ENCODE data around the gene F13A1.

DNA sequence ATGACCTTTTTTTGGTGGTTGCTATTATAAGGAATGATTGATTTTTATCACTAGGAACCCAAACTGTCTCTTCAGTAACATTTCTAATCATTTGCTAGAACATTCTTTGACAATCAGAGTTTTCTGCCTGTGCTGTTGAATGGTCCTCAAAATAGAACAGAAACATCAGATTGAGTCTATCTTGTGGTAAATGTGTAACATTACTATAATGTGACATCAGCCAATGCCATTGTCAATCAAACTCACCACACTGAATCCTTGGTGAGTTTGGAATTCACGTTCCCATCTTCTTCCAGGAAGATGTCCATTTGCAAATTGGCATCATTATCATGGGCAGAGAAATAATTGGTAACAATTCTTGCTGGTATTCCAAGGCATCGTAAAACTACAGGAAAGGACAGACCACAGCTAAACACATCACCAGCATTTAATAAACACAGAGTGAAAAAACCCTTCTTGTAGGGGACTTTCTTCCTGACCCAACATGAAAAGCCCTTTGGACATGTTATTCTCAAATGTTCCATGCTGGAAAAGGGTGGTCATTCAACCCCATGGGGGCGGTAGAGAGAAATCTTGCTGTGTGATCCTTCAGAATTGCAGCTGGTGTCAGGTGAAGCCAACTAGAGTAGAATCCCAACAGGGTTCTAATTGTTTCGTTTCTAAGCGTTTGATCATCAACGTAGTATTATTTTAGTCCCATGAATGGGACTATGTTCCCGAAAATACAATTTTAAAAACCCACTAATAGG lies 98.5 kb downstream of the F13A1 start:
- TF ChIP-seq POLR2A (IDR thresholded peaks at IDR 0.05; ENCODE audit: low read length) (no peak), RAD21 (conservative IDR thresholded peaks at IDR 0.05 in 1 of 2, IDR thresholded peaks at IDR 0.05 in 1 of 2) (no peak; a peak in 1 of 5 replicates), MYC (IDR thresholded peaks at IDR 0.05; ENCODE audit: borderline replicate concordance, low read length) (no peak), RCOR1 (IDR thresholded peaks at IDR 0.05; ENCODE audit: low read depth, low read length) (no peak), HOXA7 (CRISPR knock-in tag; IDR thresholded peaks at IDR 0.05) (no peak), CEBPB (IDR thresholded peaks at IDR 0.05) (no peak), CBX2 (IDR thresholded peaks at IDR 0.05; ENCODE audit: borderline replicate concordance, low read depth) (no peak), SREBF2 (IDR thresholded peaks at IDR 0.05) (no peak), EP300 (IDR thresholded peaks at IDR 0.05) (no peak), RFX5 (IDR thresholded peaks at IDR 0.05) (no peak)
- TF ChIP-seq, protein P1, sequence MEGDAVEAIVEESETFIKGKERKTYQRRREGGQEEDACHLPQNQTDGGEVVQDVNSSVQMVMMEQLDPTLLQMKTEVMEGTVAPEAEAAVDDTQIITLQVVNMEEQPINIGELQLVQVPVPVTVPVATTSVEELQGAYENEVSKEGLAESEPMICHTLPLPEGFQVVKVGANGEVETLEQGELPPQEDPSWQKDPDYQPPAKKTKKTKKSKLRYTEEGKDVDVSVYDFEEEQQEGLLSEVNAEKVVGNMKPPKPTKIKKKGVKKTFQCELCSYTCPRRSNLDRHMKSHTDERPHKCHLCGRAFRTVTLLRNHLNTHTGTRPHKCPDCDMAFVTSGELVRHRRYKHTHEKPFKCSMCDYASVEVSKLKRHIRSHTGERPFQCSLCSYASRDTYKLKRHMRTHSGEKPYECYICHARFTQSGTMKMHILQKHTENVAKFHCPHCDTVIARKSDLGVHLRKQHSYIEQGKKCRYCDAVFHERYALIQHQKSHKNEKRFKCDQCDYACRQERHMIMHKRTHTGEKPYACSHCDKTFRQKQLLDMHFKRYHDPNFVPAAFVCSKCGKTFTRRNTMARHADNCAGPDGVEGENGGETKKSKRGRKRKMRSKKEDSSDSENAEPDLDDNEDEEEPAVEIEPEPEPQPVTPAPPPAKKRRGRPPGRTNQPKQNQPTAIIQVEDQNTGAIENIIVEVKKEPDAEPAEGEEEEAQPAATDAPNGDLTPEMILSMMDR (IDR thresholded peaks at IDR 0.05) = no peak
- TF ChIP-seq, protein P2, sequence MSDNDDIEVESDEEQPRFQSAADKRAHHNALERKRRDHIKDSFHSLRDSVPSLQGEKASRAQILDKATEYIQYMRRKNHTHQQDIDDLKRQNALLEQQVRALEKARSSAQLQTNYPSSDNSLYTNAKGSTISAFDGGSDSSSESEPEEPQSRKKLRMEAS (IDR thresholded peaks at IDR 0.05) = no peak
- TF ChIP-seq, protein P3, sequence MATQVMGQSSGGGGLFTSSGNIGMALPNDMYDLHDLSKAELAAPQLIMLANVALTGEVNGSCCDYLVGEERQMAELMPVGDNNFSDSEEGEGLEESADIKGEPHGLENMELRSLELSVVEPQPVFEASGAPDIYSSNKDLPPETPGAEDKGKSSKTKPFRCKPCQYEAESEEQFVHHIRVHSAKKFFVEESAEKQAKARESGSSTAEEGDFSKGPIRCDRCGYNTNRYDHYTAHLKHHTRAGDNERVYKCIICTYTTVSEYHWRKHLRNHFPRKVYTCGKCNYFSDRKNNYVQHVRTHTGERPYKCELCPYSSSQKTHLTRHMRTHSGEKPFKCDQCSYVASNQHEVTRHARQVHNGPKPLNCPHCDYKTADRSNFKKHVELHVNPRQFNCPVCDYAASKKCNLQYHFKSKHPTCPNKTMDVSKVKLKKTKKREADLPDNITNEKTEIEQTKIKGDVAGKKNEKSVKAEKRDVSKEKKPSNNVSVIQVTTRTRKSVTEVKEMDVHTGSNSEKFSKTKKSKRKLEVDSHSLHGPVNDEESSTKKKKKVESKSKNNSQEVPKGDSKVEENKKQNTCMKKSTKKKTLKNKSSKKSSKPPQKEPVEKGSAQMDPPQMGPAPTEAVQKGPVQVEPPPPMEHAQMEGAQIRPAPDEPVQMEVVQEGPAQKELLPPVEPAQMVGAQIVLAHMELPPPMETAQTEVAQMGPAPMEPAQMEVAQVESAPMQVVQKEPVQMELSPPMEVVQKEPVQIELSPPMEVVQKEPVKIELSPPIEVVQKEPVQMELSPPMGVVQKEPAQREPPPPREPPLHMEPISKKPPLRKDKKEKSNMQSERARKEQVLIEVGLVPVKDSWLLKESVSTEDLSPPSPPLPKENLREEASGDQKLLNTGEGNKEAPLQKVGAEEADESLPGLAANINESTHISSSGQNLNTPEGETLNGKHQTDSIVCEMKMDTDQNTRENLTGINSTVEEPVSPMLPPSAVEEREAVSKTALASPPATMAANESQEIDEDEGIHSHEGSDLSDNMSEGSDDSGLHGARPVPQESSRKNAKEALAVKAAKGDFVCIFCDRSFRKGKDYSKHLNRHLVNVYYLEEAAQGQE (IDR thresholded peaks at IDR 0.05) = no peak
